ENCODE data around the gene BRSK1. TPM values are rescaled to one million over a fixed set of nuclear protein-coding genes. Genes with fewer than 3 reads are reported as not detected.

Gene BRSK1
- total and polyA plus RNA-seq, 4 donors: 0.53 to 6.4 (median 1.5) TPM

DNA sequence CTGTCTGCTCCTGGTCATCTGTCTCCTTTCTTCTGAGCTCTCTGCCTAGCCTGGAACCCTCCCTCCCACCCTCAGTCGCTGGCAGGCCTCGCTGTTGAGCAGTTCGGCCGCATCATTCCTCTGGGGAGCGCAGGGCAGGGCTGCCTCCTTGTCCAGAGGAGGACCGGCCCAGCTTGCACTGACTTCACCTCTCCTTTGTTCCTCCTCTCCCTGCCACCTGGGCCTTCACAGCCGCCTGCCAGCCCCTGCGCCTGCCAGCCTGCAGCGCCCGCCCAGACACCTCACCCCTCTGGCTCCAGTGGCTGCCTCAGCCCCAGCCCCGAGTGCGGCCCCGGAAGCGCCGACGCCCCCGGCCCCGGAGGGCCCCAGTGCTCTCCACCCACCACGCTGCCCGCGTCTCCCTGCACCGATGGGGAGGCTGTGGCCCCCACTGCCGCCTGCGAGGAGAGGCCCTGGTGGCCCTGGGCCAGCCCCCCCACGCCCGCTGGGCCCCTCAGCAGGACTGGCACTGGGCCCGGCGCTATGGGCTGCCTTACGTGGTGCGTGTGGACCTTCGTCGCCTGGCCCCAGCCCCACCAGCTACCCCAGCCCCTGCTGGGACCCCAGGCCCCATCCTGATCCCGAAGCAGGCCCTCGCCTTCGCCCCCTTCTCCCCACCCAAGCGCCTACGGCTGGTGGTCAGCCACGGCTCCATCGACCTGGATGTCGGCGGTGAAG lies 63.1 kb downstream of the BRSK1 start:
- DNase-seq: no peak
- TF ChIP-seq, protein P1, sequence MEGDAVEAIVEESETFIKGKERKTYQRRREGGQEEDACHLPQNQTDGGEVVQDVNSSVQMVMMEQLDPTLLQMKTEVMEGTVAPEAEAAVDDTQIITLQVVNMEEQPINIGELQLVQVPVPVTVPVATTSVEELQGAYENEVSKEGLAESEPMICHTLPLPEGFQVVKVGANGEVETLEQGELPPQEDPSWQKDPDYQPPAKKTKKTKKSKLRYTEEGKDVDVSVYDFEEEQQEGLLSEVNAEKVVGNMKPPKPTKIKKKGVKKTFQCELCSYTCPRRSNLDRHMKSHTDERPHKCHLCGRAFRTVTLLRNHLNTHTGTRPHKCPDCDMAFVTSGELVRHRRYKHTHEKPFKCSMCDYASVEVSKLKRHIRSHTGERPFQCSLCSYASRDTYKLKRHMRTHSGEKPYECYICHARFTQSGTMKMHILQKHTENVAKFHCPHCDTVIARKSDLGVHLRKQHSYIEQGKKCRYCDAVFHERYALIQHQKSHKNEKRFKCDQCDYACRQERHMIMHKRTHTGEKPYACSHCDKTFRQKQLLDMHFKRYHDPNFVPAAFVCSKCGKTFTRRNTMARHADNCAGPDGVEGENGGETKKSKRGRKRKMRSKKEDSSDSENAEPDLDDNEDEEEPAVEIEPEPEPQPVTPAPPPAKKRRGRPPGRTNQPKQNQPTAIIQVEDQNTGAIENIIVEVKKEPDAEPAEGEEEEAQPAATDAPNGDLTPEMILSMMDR (IDR thresholded peaks at IDR 0.05; ENCODE audit: control extremely low read depth, extremely low read depth): no peak
- ATAC-seq (ENCODE audit: insufficient read depth, low FRiP score): no peak
- Histone ChIP-seq H3K27me3 (ENCODE audit: control insufficient read depth in 3 of 3, insufficient read depth in 3 of 3, low read length in 2 of 3) (peaks cover 0 to 5% (median 3%) of the 10 kb centered on the region in 3 donors), H3K9me3 (ENCODE audit: control insufficient read depth in 4 of 4, insufficient read depth in 3 of 4, low read length in 3 of 4) (peaks cover 0 to 3% (median 0%) of the 10 kb centered on the region in 4 donors), H3K9ac (ENCODE audit: insufficient read depth in 1 of 2, low read length in 2 of 2) (no peak overlapping the region), H3K4me3 (no peak overlapping the region), H3K4me1 (ENCODE audit: control insufficient read depth in 5 of 5, insufficient read depth in 5 of 5, low read length in 5 of 5) (peaks cover 0 to 12% (median 0%) of the 10 kb centered on the region in 5 donors), H3K36me3 (ENCODE audit: control insufficient read depth in 4 of 4, insufficient read depth in 4 of 4, low read length in 4 of 4) (peaks cover 0 to 26% (median 6%) of the 10 kb centered on the region in 4 donors), H3K27ac (ENCODE audit: low read depth in 1 of 2, low read length in 1 of 2) (no peak overlapping the region)
- WGBS, 2 donors: 92 to 97% methylated on average over 29 to 41 of the region's 41 CpGs

DNA sequence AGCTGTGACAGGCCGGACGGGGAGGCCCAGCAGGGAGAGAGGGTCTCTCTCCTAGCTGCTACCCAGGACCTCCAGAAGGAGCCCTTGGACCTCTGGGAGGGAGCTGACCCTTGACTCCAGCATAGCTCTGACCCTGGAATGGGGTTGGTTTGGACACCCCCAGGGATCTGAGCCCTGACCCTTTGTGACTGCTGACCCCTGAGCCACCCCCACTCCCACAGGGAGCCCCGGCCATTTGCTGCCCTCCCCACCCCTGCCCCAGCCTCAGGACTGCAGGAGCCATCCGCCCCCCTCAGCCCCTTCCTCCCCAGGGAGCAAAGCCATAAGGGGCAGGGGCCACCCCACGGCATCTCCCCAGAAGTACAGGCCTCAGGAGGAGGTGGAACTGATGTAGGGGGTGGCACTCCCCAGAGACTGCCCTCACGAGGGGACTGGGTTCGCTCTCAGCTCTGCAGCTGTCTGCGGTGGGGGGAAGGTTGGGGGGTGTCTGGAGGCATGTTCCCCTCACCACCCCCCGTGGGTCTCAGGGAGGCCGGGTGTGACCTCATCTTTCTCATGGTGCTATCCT lies 63.7 kb downstream of the BRSK1 start:
- ATAC-seq (ENCODE audit: insufficient read depth, low FRiP score): no peak
- H3K9ac ChIP-seq (ENCODE audit: insufficient read depth in 1 of 2, low read length in 2 of 2): no peak overlapping the region
- peaks cover 0 to 12% (median 0%) of the 10 kb centered on the region in 5 donors for H3K4me1 ChIP-seq (ENCODE audit: control insufficient read depth in 5 of 5, insufficient read depth in 5 of 5, low read length in 5 of 5)
- TF ChIP-seq, protein P1 (IDR thresholded peaks at IDR 0.05; ENCODE audit: control extremely low read depth, extremely low read depth): no peak
- H3K9me3 ChIP-seq (ENCODE audit: control insufficient read depth in 4 of 4, insufficient read depth in 3 of 4, low read length in 3 of 4): peaks cover 0 to 3% (median 0%) of the 10 kb centered on the region in 4 donors
- H3K27ac ChIP-seq (ENCODE audit: low read depth in 1 of 2, low read length in 1 of 2): no peak overlapping the region
- H3K36me3 ChIP-seq (ENCODE audit: control insufficient read depth in 4 of 4, insufficient read depth in 4 of 4, low read length in 4 of 4): peaks cover 0 to 23% (median 3%) of the 10 kb centered on the region in 4 donors
- H3K27me3 ChIP-seq (ENCODE audit: control insufficient read depth in 3 of 3, insufficient read depth in 3 of 3, low read length in 2 of 3): peaks cover 0 to 12% (median 9%) of the 10 kb centered on the region in 3 donors
- H3K4me3 ChIP-seq: no peak overlapping the region
- no peak for DNase-seq
- WGBS, 2 donors: 86 to 91% methylated on average over 9 to 10 of the region's 10 CpGs

DNA sequence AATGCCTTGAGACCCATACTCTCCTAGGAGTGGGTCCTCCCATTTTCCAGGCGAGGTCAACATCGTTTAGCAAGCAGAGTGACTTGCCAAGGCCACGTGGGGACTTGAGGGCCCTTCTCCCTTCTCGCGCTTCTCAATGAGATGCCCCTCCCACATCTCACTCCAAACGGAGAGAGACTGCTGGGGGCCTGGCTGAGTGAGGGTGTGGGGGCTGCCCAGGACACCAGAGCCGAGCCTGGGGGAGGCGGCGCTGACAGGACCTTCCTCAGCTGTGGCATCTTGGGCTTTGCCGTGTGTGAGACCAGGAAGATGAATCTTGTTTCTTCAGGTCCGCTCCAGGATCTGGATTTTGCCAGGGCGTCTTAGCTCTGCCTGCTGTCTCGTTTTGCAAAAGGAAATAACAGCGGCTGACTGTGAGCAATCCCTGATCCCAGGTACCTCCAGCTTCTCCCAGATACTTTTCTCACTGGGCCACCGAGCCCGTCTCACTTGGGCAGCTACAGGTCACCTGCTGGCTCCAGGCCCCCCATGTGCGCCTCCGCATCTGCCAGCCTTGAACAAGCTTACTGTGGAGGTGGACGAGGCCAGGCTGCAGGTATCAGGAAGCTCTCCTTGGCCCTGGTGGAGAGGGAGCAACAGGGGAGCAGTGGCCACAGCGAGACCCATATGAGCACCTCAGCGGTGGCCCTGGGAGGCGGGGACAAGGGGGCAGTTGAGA lies 64.7 kb downstream of the BRSK1 start:
- Histone ChIP-seq H3K9me3 (ENCODE audit: control insufficient read depth in 4 of 4, insufficient read depth in 3 of 4, low read length in 3 of 4) (peaks cover 0 to 3% (median 0%) of the 10 kb centered on the region in 4 donors), H3K4me3 (no peak overlapping the region), H3K9ac (ENCODE audit: insufficient read depth in 1 of 2, low read length in 2 of 2) (no peak overlapping the region), H3K4me1 (ENCODE audit: control insufficient read depth in 5 of 5, insufficient read depth in 5 of 5, low read length in 5 of 5) (peaks cover 0 to 15% (median 3%) of the 10 kb centered on the region in 5 donors), H3K27ac (ENCODE audit: low read depth in 1 of 2, low read length in 1 of 2) (no peak overlapping the region), H3K36me3 (ENCODE audit: control insufficient read depth in 4 of 4, insufficient read depth in 4 of 4, low read length in 4 of 4) (peaks cover 0 to 14% (median 0%) of the 10 kb centered on the region in 4 donors), H3K27me3 (ENCODE audit: control insufficient read depth in 3 of 3, insufficient read depth in 3 of 3, low read length in 2 of 3) (peaks cover 0 to 21% (median 19%) of the 10 kb centered on the region in 3 donors)
- ATAC-seq (ENCODE audit: insufficient read depth, low FRiP score) (no peak), DNase-seq (peak; percentile 49 to 76 (median 56))
- TF ChIP-seq, protein P1 (IDR thresholded peaks at IDR 0.05; ENCODE audit: control extremely low read depth, extremely low read depth): no peak
- 67 to 79% methylated on average over 22 of the region's 22 CpGs for WGBS, 2 donors

Data from lung (tissue), 12 donors.